DND-41 (cell line): ENCODE measurements around the gene SLC4A11.

Source experiments
- ATAC-seq: fragments of 200-7000 bp; cut with Tn5 transposase; 3 replicates; pipeline ENCODE4 v1.9.1; 2021; ENCODE audit warnings: low read depth; ENCODE audit not compliant: insufficient read depth
- DNase-seq: peaks from one replicate; pipeline ENCODE4 v3.0.0-alpha.2; 2020
- H2AFZ ChIP-seq: 2 replicates; pipeline ENCODE4 v1.6.0; 2012; ENCODE audit warnings: low read depth, low read length
- H3K27ac ChIP-seq: 2 replicates; pipeline ENCODE4 v1.5.1; 2012; ENCODE audit warnings: low read length, inconsistent platforms
- H3K27me3 ChIP-seq: fragments of 200-600 bp; sonication (generic); 2 replicates; pipeline ENCODE4 v1.6.0; 2012; ENCODE audit warnings: low read length, mild to moderate bottlenecking, inconsistent platforms; ENCODE audit not compliant: insufficient read depth, poor library complexity
- H3K36me3 ChIP-seq: 2 replicates; pipeline ENCODE4 v1.5.1; 2012; ENCODE audit warnings: low read length, inconsistent platforms; ENCODE audit not compliant: insufficient read depth
- H3K4me1 ChIP-seq: 2 replicates; pipeline ENCODE4 v1.5.1; 2012; ENCODE audit warnings: mild to moderate bottlenecking, low read length; ENCODE audit not compliant: insufficient read depth
- H3K4me2 ChIP-seq: 2 replicates; pipeline ENCODE4 v1.6.0; 2012; ENCODE audit warnings: mild to moderate bottlenecking, moderate library complexity, low read length, inconsistent platforms; ENCODE audit not compliant: insufficient read depth
- H3K4me3 ChIP-seq, 2 experiments: fragments of 200-600 bp in 1 of 2; shearing (Covaris generic) in 1 of 2; 2 replicates each; pipeline ENCODE4 v1.5.1; 2012 to 2016; ENCODE audit warnings: inconsistent platforms in 2 of 2, low read length in 2 of 2, mild to moderate bottlenecking in 2 of 2, low read depth in 1 of 2, moderate library complexity in 1 of 2
- H3K79me2 ChIP-seq: 2 replicates; pipeline ENCODE4 v1.6.0; 2012; ENCODE audit warnings: low read length, inconsistent platforms; ENCODE audit not compliant: insufficient read depth
- H3K9ac ChIP-seq: 2 replicates; pipeline ENCODE4 v1.6.0; 2012; ENCODE audit warnings: low read depth, mild to moderate bottlenecking, inconsistent platforms, low read length, moderate library complexity
- H3K9me3 ChIP-seq: 2 replicates; pipeline ENCODE4 v1.5.1; 2012; ENCODE audit warnings: low read length, moderate library complexity, mild to moderate bottlenecking, inconsistent platforms; ENCODE audit not compliant: insufficient read depth, severe bottlenecking
- H4K20me1 ChIP-seq: 2 replicates; pipeline ENCODE4 v1.6.0; 2012; ENCODE audit warnings: low read length; ENCODE audit not compliant: insufficient read depth
- EZH2 ChIP-seq: IDR thresholded peaks from 3 replicates; pipeline ENCODE4 v1.6.1; 2012; ENCODE audit warnings: borderline replicate concordance, low read depth, mild to moderate bottlenecking, moderate library complexity, low read length, inconsistent platforms; ENCODE audit not compliant: severe bottlenecking
- TF ChIP-seq, protein P1 (sequence below): IDR thresholded peaks from 2 replicates; pipeline ENCODE4 v1.5.1; 2012; ENCODE audit warnings: borderline replicate concordance, low read length, moderate library complexity, mild to moderate bottlenecking; ENCODE audit not compliant: poor library complexity, severe bottlenecking; ENCODE audit errors: extremely low read depth

SLC4A11 gene

GRCh38 chr20:3248167-3248992 is 9.4 kb upstream of the SLC4A11 start:
- DNase-seq (no peak), ATAC-seq (no peak)
- Histone ChIP-seq H3K27ac (no peak overlapping the region), H3K9me3 (no peaks in the 10 kb centered on the region), H3K79me2 (no peaks in the 10 kb centered on the region), H3K4me2 (no peak overlapping the region), H2AFZ (no peak overlapping the region), H3K9ac (no peak overlapping the region), H3K27me3 (peaks cover 16% of the 10 kb centered on the region), H3K36me3 (no peaks in the 10 kb centered on the region), H3K4me3 (no peak overlapping the region), H3K4me1 (no peaks in the 10 kb centered on the region), H4K20me1 (0 out of 2 replicates have a peak, but pooled peaks cover 2% of the 10 kb centered on the region)
- no peak for TF ChIP-seq EZH2

GRCh38 chr20:3247638-3248037 is 8.6 kb upstream of the SLC4A11 start:
- H3K4me1 ChIP-seq, result no peaks in the 10 kb centered on the region
- no peak for DNase-seq
- H3K4me2 ChIP-seq, result no peak overlapping the region
- H4K20me1 ChIP-seq, result 0 out of 2 replicates have a peak, but pooled peaks cover 2% of the 10 kb centered on the region
- H3K79me2 ChIP-seq, result no peaks in the 10 kb centered on the region
- H3K4me3 ChIP-seq, result no peak overlapping the region
- TF ChIP-seq EZH2, result no peak
- TF ChIP-seq, protein P1, sequence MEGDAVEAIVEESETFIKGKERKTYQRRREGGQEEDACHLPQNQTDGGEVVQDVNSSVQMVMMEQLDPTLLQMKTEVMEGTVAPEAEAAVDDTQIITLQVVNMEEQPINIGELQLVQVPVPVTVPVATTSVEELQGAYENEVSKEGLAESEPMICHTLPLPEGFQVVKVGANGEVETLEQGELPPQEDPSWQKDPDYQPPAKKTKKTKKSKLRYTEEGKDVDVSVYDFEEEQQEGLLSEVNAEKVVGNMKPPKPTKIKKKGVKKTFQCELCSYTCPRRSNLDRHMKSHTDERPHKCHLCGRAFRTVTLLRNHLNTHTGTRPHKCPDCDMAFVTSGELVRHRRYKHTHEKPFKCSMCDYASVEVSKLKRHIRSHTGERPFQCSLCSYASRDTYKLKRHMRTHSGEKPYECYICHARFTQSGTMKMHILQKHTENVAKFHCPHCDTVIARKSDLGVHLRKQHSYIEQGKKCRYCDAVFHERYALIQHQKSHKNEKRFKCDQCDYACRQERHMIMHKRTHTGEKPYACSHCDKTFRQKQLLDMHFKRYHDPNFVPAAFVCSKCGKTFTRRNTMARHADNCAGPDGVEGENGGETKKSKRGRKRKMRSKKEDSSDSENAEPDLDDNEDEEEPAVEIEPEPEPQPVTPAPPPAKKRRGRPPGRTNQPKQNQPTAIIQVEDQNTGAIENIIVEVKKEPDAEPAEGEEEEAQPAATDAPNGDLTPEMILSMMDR, result no peak
- H2AFZ ChIP-seq, result no peak overlapping the region
- H3K27me3 ChIP-seq, result peaks cover 16% of the 10 kb centered on the region
- no peaks in the 10 kb centered on the region for H3K9me3 ChIP-seq
- no peak for ATAC-seq
- no peaks in the 10 kb centered on the region for H3K36me3 ChIP-seq
- no peak overlapping the region for H3K9ac ChIP-seq
- no peak overlapping the region for H3K27ac ChIP-seq

DNA sequence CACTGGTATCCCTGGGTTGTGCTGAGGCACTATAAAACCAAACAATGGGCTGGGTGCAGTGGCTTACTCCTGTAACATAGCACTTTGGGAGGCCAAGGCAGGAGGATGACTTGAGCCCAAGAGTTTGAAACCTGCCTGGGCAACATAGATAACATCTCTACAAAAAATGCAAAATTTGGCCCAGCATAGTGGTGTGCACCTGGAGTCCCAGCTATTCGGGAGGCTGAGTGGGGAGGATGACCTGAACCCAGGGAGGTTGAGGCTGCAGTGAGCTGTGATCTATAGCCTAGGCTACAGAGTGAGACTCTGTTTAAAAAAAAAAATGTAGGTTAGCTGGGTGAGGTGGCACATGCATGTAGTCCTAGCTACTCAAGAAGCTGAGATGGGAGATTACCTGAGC is 7.7 kb upstream of the SLC4A11 start:
- TF ChIP-seq, protein P1, result no peak

DNA sequence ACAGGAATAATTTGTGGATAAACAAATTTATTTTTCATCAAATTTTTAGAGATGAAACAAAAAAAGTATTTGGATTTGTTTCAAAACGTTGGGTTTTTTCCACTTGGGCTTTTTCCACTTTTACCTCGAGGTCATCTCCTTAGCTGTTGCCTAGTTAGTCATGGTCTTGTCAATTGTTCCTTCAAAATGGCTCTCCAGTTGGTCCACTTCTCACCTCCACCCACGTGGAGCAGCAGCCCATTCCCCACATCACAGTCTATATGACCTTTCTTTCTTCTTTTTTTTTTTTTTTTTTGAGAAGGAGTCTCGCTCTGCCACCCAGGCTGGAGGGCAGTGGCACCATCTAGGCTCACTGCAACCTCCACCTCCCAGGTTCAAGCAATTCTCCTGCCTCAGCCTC is 6.7 kb upstream of the SLC4A11 start:
- no peak overlapping the region for H3K27ac ChIP-seq
- no peak overlapping the region for H3K4me2 ChIP-seq
- H2AFZ ChIP-seq, result no peak overlapping the region
- no peaks in the 10 kb centered on the region for H3K9me3 ChIP-seq
- no peaks in the 10 kb centered on the region for H3K36me3 ChIP-seq
- ATAC-seq (no peak), DNase-seq (no peak)
- H3K9ac ChIP-seq, result no peak overlapping the region
- no peak overlapping the region for H3K4me3 ChIP-seq
- H3K79me2 ChIP-seq, result no peaks in the 10 kb centered on the region
- no peaks in the 10 kb centered on the region for H3K4me1 ChIP-seq
- H4K20me1 ChIP-seq, result 0 out of 2 replicates have a peak, but pooled peaks cover 2% of the 10 kb centered on the region
- H3K27me3 ChIP-seq, result peaks cover 16% of the 10 kb centered on the region
- TF ChIP-seq, protein P1, result no peak
- TF ChIP-seq EZH2, result no peak

More for the DNA sequence above, 7.7 kb upstream of the SLC4A11 start:
- H3K36me3 ChIP-seq, result no peaks in the 10 kb centered on the region
- no peak overlapping the region for H3K27ac ChIP-seq
- H4K20me1 ChIP-seq, result 0 out of 2 replicates have a peak, but pooled peaks cover 2% of the 10 kb centered on the region
- H2AFZ ChIP-seq, result no peak overlapping the region
- H3K4me3 ChIP-seq, result no peak overlapping the region
- DNase-seq (no peak), ATAC-seq (no peak)
- H3K4me2 ChIP-seq, result no peak overlapping the region
- H3K4me1 ChIP-seq, result no peaks in the 10 kb centered on the region
- no peak overlapping the region for H3K9ac ChIP-seq
- no peaks in the 10 kb centered on the region for H3K9me3 ChIP-seq
- peaks cover 16% of the 10 kb centered on the region for H3K27me3 ChIP-seq
- H3K79me2 ChIP-seq, result no peaks in the 10 kb centered on the region
